GM12878 (cell line): ENCODE data around the gene PRRT1. TPM values are rescaled to one million over a fixed set of nuclear protein-coding genes. Genes with fewer than 3 reads are reported as not detected.

Source experiments
- ATAC-seq: fragments of 200-7000 bp; cut with Tn5 transposase; 3 replicates; pipeline ENCODE4 v1.9.1; 2020; ENCODE audit warnings: mild to moderate bottlenecking, moderate library complexity
- BruUV-seq: library from RNA; stranded (reverse); fragments of 400-500 nt; replicated peaks from 2 replicates; lab custom pipeline; 2021; lab: Mats Ljungman, UMichigan
- CTCF ChIA-PET: fragments of 300-600 bp; sonication (Branson Sonifier 250); formaldehyde crosslinking; extraction: SDS; loops from one replicate; lab custom pipeline; 2021; ENCODE audit warnings: inconsistent platforms; lab: Yijun Ruan, JAX
- POLR2A ChIA-PET: fragments of 350-600 bp; formaldehyde crosslinking; extraction: SDS; loops from one replicate; lab custom pipeline; 2021; ENCODE audit warnings: inconsistent platforms; lab: Charles Lee
- RAD21 ChIA-PET: fragments of 300-600 bp; sonication (Branson Sonifier 250); formaldehyde crosslinking; loops from one replicate; lab custom pipeline; 2023; ENCODE audit warnings: antibody characterized with exemption; ENCODE audit not compliant: unreplicated experiment; lab: Charles Lee
- SMC1A ChIA-PET: fragments of 300-600 bp; sonication (Branson Sonifier 250); formaldehyde crosslinking; loops from one replicate; lab custom pipeline; 2023; ENCODE audit not compliant: unreplicated experiment, uncharacterized antibody; lab: Charles Lee
- DNase-seq: peaks from one replicate; pipeline ENCODE4 v3.0.0-alpha.2; 2011; ENCODE audit warnings: low read depth, low spot score
- FAIRE-seq: peaks from 3 replicates; lab custom pipeline; 2011; peaks lifted over from hg19 to GRCh38; lab: Jason Lieb, UNC
- H2AFZ ChIP-seq: 2 replicates; pipeline ENCODE4 v1.6.0; 2011; ENCODE audit warnings: low read depth, low read length, control low read depth; ENCODE audit not compliant: control insufficient read depth
- H3K27ac ChIP-seq: 2 replicates; pipeline ENCODE4 v1.5.1; 2011; ENCODE audit warnings: control low read depth; ENCODE audit not compliant: control insufficient read depth, insufficient read depth
- H3K27me3 ChIP-seq, 2 experiments: replicated peaks in 1 of 2; 2 replicates each; pipeline versions ENCODE4 v1.6.0 to v1.6.1; 2011; ENCODE audit warnings: low read length in 1 of 2; ENCODE audit not compliant: control insufficient read depth in 2 of 2, insufficient read depth in 2 of 2
- H3K36me3 ChIP-seq, 2 experiments: 2 replicates each; pipeline ENCODE4 v1.5.1; 2011; ENCODE audit warnings: low read length in 1 of 2; ENCODE audit not compliant: control insufficient read depth in 2 of 2, insufficient read depth in 2 of 2
- H3K4me1 ChIP-seq: 2 replicates; pipeline ENCODE4 v1.6.1; 2011; ENCODE audit warnings: mild to moderate bottlenecking, low read length, moderate library complexity, mixed read lengths; ENCODE audit not compliant: control insufficient read depth, insufficient read depth
- H3K4me2 ChIP-seq: 2 replicates; pipeline ENCODE4 v1.6.0; 2011; ENCODE audit warnings: control low read depth; ENCODE audit not compliant: control insufficient read depth, insufficient read depth
- H3K4me3 ChIP-seq: fragments of 200-600 bp; sonication (generic); 2 replicates; pipeline ENCODE4 v1.5.1; 2016
- H3K79me2 ChIP-seq: 2 replicates; pipeline ENCODE4 v1.6.0; 2011; ENCODE audit warnings: low read length; ENCODE audit not compliant: control insufficient read depth, insufficient read depth
- H3K9ac ChIP-seq: 2 replicates; pipeline ENCODE4 v1.8.0; 2011; ENCODE audit warnings: low read length, control low read depth, mixed read lengths; ENCODE audit not compliant: control insufficient read depth, insufficient read depth
- H3K9me3 ChIP-seq: replicated peaks from 3 replicates; pipeline ENCODE4 v1.5.1; 2011; ENCODE audit warnings: mild to moderate bottlenecking, low read length; ENCODE audit not compliant: control insufficient read depth, insufficient read depth
- H4K20me1 ChIP-seq: 2 replicates; pipeline ENCODE4 v1.6.0; 2011; ENCODE audit not compliant: control insufficient read depth, insufficient read depth
- EP300 ChIP-seq, 2 experiments: fragments of 150-350 bp in 1 of 2; IDR thresholded peaks; 2 replicates each; pipeline ENCODE4 v1.6.1; 2011 to 2012; ENCODE audit warnings: low read depth in 2 of 2, low read length in 2 of 2, borderline replicate concordance in 1 of 2, improper control_type of control experiment in 1 of 2, inconsistent platforms in 1 of 2; ENCODE audit not compliant: control insufficient read depth in 1 of 2
- GABPA ChIP-seq: IDR thresholded peaks from 2 replicates; pipeline ENCODE4 v1.6.1; 2014; ENCODE audit warnings: antibody characterized with exemption, low read depth, mild to moderate bottlenecking, inconsistent platforms
- NFXL1 ChIP-seq: fragments of 450-650 bp; IDR thresholded peaks from 2 replicates; pipeline ENCODE4 v1.6.1; 2017; ENCODE audit warnings: antibody characterized with exemption, mild to moderate bottlenecking, borderline replicate concordance
- NFYA ChIP-seq: IDR thresholded peaks from 2 replicates; pipeline ENCODE4 v1.6.1; 2011; ENCODE audit warnings: low read depth, mild to moderate bottlenecking, low read length, improper control_type of control experiment, borderline replicate concordance
- NRF1 ChIP-seq: conservative IDR thresholded peaks from 2 replicates; pipeline ENCODE4 v1.6.1; 2011; ENCODE audit warnings: mild to moderate bottlenecking, low read depth, low read length, improper control_type of control experiment
- RAD51 ChIP-seq: fragments of 450-650 bp; IDR thresholded peaks from 2 replicates; pipeline ENCODE4 v1.6.1; 2016; ENCODE audit warnings: moderate library complexity, mild to moderate bottlenecking, inconsistent platforms
- RUNX3 ChIP-seq: IDR thresholded peaks from 2 replicates; pipeline ENCODE4 v1.6.1; 2012; ENCODE audit warnings: low read length, inconsistent platforms
- WRNIP1 ChIP-seq: IDR thresholded peaks from 2 replicates; pipeline ENCODE4 v1.6.1; 2011; ENCODE audit warnings: low read depth, low read length, improper control_type of control experiment, borderline replicate concordance
- YBX1 ChIP-seq: fragments of 450-650 bp; IDR thresholded peaks from 2 replicates; pipeline ENCODE4 v1.6.1; 2016; ENCODE audit warnings: antibody characterized with exemption
- ZNF24 ChIP-seq: fragments of 450-650 bp; IDR thresholded peaks from 2 replicates; pipeline ENCODE4 v1.6.1; 2017; ENCODE audit warnings: antibody characterized with exemption, mild to moderate bottlenecking
- WGBS: methylation state at CpG from one replicate; pipeline ENCODE4 v1.1.6; 2016; ENCODE audit warnings: low lambda C conversion rate; ENCODE audit not compliant: insufficient replicate concordance, insufficient coverage; ENCODE audit errors: missing lambda C conversion rate; 5-methylcytosine and 5-hydroxymethylcytosine counted together
- in situ Hi-C: fragments of 300-500 bp; cut with MboI; formaldehyde crosslinking; loops from 9 replicates; pipeline ENCODE4 v1.14.3; 2018; ENCODE audit warnings: mixed read lengths
- intact Hi-C: fragments of 100-400 bp; cut with micrococcal nuclease; formaldehyde crosslinking; loops from one replicate; pipeline ENCODE4 v1.14.2; 2022; ENCODE audit not compliant: unreplicated experiment
- polyA plus RNA-seq, 11 experiments: library from polyadenylated mRNA; depleted of rRNA in 4 of 11; unstranded in 6 of 11; stranded (reverse) in 5 of 11; fragments of >200 nt; fragmentation: Nextera tagmentation in 4 of 11; fragmentation: Illumina TruSeq in 1 of 11; extraction: Ambion mirVana in 4 of 11; extraction: Trizol in 1 of 11; gene quantifications; 1 replicate in 1 of 11; 2 replicates in 10 of 11; pipeline versions ENCODE4 v1.2.1 to v1.2.3, GENCODE V29; 2011 to 2016; ENCODE audit warnings: inconsistent platforms in 2 of 11, missing spikeins in 2 of 11, low read depth in 1 of 11
- total RNA-seq, 4 experiments: library from RNA; depleted of rRNA in 3 of 4; stranded (reverse); fragments of >200 nt in 3 of 4; fragmentation: Illumina TruSeq in 1 of 4; extraction: Trizol in 1 of 4; gene quantifications; 2 replicates each; pipeline versions ENCODE4 v1.2.1 to v1.2.3, GENCODE V29; 2013 to 2021
- TF ChIP-seq, protein P1 (sequence below): fragments of 450-650 bp; formaldehyde crosslinking; IDR thresholded peaks from 2 replicates; pipeline ENCODE4 v1.4.0; 2020; ENCODE audit warnings: mild to moderate bottlenecking, moderate library complexity
- TF ChIP-seq, protein P2 (sequence below): fragments of 450-650 bp; IDR thresholded peaks from 2 replicates; pipeline ENCODE4 v1.6.1; 2017; ENCODE audit warnings: mild to moderate bottlenecking, moderate library complexity

The PRRT1 gene
- total and polyA plus RNA-seq, 10 of the 15 experiments (the other 5 are each of a cell fraction or from before 2014, with no cell fraction given), result 0.04 to 0.15 (median 0.10) TPM; not detected in 6

DNA sequence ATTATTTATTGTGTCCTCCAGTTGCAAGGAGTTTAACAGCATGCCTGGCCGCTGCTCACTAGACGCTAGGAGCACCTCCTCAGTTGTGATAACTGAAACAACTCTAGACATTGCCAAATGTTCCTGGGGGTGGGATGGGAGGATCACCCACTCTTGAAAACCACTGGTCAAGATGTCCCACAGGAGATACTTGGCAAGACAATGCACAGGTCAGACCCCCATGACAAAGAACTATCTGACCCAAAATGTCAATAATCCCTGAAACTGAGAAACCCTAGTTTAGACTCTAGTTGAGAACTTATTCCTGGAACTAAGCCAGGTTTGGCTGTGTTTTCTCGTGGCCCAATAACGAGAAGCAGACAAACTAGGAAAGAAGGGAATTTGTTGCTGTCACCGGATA is 12.1 kb downstream of the PRRT1 start:
- Histone ChIP-seq H3K4me1 (no peaks in the 10 kb centered on the region), H3K36me3 (no peaks in the 10 kb centered on the region), H3K9me3 (no peaks in the 10 kb centered on the region), H3K9ac (no peak overlapping the region), H3K79me2 (no peaks in the 10 kb centered on the region), H3K4me2 (no peak overlapping the region), H2AFZ (no peak overlapping the region), H3K4me3 (no peak overlapping the region), H3K27ac (no peak overlapping the region), H3K27me3 (no peaks in the 10 kb centered on the region; a peak in 1 of 4 replicates), H4K20me1 (no peaks in the 10 kb centered on the region)
- CTCF ChIA-PET, result no interaction called here
- DNase-seq (no peak), FAIRE-seq (no peak), ATAC-seq (no peak)
- TF ChIP-seq, protein P1, sequence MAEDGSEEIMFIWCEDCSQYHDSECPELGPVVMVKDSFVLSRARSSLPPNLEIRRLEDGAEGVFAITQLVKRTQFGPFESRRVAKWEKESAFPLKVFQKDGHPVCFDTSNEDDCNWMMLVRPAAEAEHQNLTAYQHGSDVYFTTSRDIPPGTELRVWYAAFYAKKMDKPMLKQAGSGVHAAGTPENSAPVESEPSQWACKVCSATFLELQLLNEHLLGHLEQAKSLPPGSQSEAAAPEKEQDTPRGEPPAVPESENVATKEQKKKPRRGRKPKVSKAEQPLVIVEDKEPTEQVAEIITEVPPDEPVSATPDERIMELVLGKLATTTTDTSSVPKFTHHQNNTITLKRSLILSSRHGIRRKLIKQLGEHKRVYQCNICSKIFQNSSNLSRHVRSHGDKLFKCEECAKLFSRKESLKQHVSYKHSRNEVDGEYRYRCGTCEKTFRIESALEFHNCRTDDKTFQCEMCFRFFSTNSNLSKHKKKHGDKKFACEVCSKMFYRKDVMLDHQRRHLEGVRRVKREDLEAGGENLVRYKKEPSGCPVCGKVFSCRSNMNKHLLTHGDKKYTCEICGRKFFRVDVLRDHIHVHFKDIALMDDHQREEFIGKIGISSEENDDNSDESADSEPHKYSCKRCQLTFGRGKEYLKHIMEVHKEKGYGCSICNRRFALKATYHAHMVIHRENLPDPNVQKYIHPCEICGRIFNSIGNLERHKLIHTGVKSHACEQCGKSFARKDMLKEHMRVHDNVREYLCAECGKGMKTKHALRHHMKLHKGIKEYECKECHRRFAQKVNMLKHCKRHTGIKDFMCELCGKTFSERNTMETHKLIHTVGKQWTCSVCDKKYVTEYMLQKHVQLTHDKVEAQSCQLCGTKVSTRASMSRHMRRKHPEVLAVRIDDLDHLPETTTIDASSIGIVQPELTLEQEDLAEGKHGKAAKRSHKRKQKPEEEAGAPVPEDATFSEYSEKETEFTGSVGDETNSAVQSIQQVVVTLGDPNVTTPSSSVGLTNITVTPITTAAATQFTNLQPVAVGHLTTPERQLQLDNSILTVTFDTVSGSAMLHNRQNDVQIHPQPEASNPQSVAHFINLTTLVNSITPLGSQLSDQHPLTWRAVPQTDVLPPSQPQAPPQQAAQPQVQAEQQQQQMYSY (CRISPR knock-in tag), result no peak
- TF ChIP-seq NRF1, result no peak
- TF ChIP-seq YBX1, result no peak
- TF ChIP-seq, protein P2, sequence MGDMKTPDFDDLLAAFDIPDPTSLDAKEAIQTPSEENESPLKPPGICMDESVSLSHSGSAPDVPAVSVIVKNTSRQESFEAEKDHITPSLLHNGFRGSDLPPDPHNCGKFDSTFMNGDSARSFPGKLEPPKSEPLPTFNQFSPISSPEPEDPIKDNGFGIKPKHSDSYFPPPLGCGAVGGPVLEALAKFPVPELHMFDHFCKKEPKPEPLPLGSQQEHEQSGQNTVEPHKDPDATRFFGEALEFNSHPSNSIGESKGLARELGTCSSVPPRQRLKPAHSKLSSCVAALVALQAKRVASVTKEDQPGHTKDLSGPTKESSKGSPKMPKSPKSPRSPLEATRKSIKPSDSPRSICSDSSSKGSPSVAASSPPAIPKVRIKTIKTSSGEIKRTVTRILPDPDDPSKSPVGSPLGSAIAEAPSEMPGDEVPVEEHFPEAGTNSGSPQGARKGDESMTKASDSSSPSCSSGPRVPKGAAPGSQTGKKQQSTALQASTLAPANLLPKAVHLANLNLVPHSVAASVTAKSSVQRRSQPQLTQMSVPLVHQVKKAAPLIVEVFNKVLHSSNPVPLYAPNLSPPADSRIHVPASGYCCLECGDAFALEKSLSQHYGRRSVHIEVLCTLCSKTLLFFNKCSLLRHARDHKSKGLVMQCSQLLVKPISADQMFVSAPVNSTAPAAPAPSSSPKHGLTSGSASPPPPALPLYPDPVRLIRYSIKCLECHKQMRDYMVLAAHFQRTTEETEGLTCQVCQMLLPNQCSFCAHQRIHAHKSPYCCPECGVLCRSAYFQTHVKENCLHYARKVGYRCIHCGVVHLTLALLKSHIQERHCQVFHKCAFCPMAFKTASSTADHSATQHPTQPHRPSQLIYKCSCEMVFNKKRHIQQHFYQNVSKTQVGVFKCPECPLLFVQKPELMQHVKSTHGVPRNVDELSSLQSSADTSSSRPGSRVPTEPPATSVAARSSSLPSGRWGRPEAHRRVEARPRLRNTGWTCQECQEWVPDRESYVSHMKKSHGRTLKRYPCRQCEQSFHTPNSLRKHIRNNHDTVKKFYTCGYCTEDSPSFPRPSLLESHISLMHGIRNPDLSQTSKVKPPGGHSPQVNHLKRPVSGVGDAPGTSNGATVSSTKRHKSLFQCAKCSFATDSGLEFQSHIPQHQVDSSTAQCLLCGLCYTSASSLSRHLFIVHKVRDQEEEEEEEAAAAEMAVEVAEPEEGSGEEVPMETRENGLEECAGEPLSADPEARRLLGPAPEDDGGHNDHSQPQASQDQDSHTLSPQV, result no peak
- TF ChIP-seq RAD51, result no peak
- no peak for TF ChIP-seq NFXL1
- no peak for TF ChIP-seq RUNX3
- no peak for TF ChIP-seq ZNF24
- TF ChIP-seq EP300 (IDR thresholded peaks at IDR 0.05; ENCODE audit: borderline replicate concordance in 1 of 2, control insufficient read depth in 1 of 2, low read depth in 2 of 2, low read length in 2 of 2), result no peak
- no peak for TF ChIP-seq WRNIP1
- no peak for TF ChIP-seq GABPA
- TF ChIP-seq NFYA, result no peak
- no TSS peak for BruUV-seq
- SMC1A ChIA-PET, result no interaction called here
- intact Hi-C loops, result no loop called here
- RAD21 ChIA-PET, result no interaction called here
- in situ Hi-C loops, result no loop called here
- 64% methylated on average over 5 of the region's 5 CpGs for WGBS
- POLR2A ChIA-PET, result interaction anchor here (0.7 kb wide), 1 partner anchor 9 kb away, joined by 7 read pairs; no protein-coding TSS in a partner anchor
